Measurements from ENCODE around the gene LRFN3. TPM values are rescaled to one million over a fixed set of nuclear protein-coding genes. Genes with fewer than 3 reads are reported as not detected.

LRFN3 gene
- total and polyA plus RNA-seq, 2 of the 4 experiments (the other 2 are of a cell fraction) = 0.36 to 4.8 TPM

DNA sequence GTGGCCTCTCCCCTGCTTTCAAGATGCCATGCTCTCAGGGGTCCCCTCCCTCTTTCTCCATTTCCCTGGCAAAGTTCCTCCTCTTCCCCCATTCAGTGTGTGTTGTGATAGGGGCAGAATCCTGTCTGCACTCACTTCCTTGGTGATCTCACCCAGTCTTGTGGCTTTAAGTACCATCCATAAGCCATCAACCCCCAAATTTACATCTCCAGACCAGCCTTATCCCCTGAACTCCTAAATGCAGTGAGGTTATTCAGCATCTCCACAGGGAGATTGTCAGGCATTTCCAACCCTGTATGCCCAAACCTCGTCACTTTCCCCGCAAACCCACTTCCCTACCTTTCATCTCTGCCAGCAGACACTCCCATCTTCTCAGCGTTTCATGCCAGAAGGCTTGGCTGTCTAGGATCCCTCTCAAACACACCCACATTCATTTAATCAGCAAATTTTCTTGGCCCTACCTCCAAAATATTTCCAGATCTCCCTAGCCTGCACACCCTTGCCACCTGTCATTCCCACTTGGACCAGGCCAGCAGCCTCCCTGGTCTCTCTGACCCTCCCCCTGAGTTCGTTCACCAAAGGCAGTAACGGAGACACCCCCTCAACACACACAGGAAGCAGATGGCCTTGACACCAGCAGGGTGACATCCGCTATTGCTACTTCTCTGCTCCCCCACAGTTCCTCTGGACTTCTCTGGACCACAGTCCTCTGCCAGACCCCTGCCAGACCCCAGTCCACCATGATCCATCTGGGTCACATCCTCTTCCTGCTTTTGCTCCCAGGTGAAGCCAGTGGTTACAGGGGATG lies 34.1 kb upstream of the LRFN3 start, which contains the start of gene HCST:
Gene HCST, plus strand, starts transcription at position 676 of the 808 bp plus-strand sequence. Its CDS starts 65 bp downstream, at position 741.
- Histone ChIP-seq H3K9me3 (ENCODE audit: control insufficient read depth, insufficient read depth, low read length) (no peaks in the 10 kb centered on the region), H3K4me2 (ENCODE audit: low read depth, low read length) (peak within 1 kb of the TSS; percentile 25), H3K4ac (ENCODE audit: low read depth, low read length) (peak within 1 kb of the TSS; percentile 93), H2BK5ac (ENCODE audit: low read depth, low read length, poor library complexity, severe bottlenecking) (peak within 1 kb of the TSS; percentile 82), H4K20me1 (ENCODE audit: insufficient read depth, low read length) (no peaks in the 10 kb centered on the region), H2AK9ac (replicated peaks; ENCODE audit: low read depth, low read length, poor library complexity) (peak within 1 kb of the TSS; percentile 88), H3K27me3 (ENCODE audit: control insufficient read depth, insufficient read depth, low read length) (no peaks in the 10 kb centered on the region), H4K8ac (ENCODE audit: low read depth in 2 of 2, low read length in 2 of 2) (peak within 1 kb of the TSS; percentile 77 to 98), H2AFZ (replicated peaks; ENCODE audit: low read length, poor library complexity) (peak within 1 kb of the TSS; percentile 89), H2BK15ac (ENCODE audit: low read depth, low read length) (peak within 1 kb of the TSS; percentile 81; the same call in 2 of the 3 replicates), H3K79me1 (ENCODE audit: low read depth in 1 of 2, low read length in 2 of 2) (peaks cover 13 to 28% of the 10 kb centered on the region in 2 experiments; a peak in 3 of 4 replicates), H3K4me1 (ENCODE audit: control insufficient read depth, insufficient read depth, low read length) (peaks cover 33% of the 10 kb centered on the region), H3K9me1 (ENCODE audit: insufficient read depth, low read length) (peaks cover 20% of the 10 kb centered on the region), H3K14ac (replicated peaks; ENCODE audit: low read depth, low read length) (peak within 1 kb of the TSS; percentile 87), H4K5ac (ENCODE audit: low read depth, low read length) (peak within 1 kb of the TSS; percentile 93), H3K36me3 (ENCODE audit: control insufficient read depth, insufficient read depth, low read length) (peaks cover 4% of the 10 kb centered on the region; the same call in 1 of the 2 replicates), H3K18ac (ENCODE audit: low read depth, low read length) (peak within 1 kb of the TSS; percentile 53), H3K4me3 (ENCODE audit: insufficient read depth, low read depth, low read length) (no peak within 1 kb of the TSS), H2BK20ac (ENCODE audit: low read depth, low read length) (peak within 1 kb of the TSS; percentile 94), H4K91ac (ENCODE audit: insufficient read depth, low read depth, low read length) (peak within 1 kb of the TSS; percentile 91), H2AK5ac (ENCODE audit: low read depth, low read length) (peak within 1 kb of the TSS; percentile 98), H3K56ac (ENCODE audit: extremely low read depth, insufficient read depth, low read length) (no peak within 1 kb of the TSS), H3K9ac (ENCODE audit: low read depth, low read length) (peak within 1 kb of the TSS; percentile 58), H3K23ac (ENCODE audit: low read depth, low read length) (peak within 1 kb of the TSS; percentile 75), H2BK120ac (ENCODE audit: low read depth, low read length) (peak within 1 kb of the TSS; percentile 83), H3K27ac (ENCODE audit: insufficient read depth, low read length) (peak within 1 kb of the TSS; percentile 72)
- 50% methylated on average over 3 of the region's 6 CpGs; no CpG with 5 or more reads in 1 of the 2 experiments for WGBS, 2 experiments (ENCODE audit: extremely low coverage in 2 of 2, insufficient read length in 1 of 2)
- CTCF ChIA-PET = no interaction called here
- POLR2A ChIA-PET (ENCODE audit: unreplicated experiment) = no interaction called here
- intact Hi-C loops (cut with micrococcal nuclease) (no loop called here), dilution Hi-C loops (cut with HindIII; ENCODE audit: low sequenced_read_pairs, unreplicated experiment) (no loop called here), in situ Hi-C loops (cut with MboI; ENCODE audit: low sequenced_read_pairs) (no loop called here)
- no TSS peak for BruUV-seq (replicated peaks)
- TF ChIP-seq RFX5 (IDR thresholded peaks at IDR 0.05; ENCODE audit: low read depth, low read length) (no peak), CHD1 (IDR thresholded peaks at IDR 0.05; ENCODE audit: low read depth, low read length) (no peak), RAD21 (IDR thresholded peaks at IDR 0.05; ENCODE audit: low read length) (no peak), BHLHE40 (IDR thresholded peaks at IDR 0.05; ENCODE audit: low read depth, low read length) (no peak), FOS (IDR thresholded peaks at IDR 0.05; ENCODE audit: low read depth, low read length) (no peak), MXI1 (IDR thresholded peaks at IDR 0.05; ENCODE audit: borderline replicate concordance, low read depth, low read length) (no peak), MAFK (IDR thresholded peaks at IDR 0.05; ENCODE audit: low read depth, low read length) (no peak), SMC3 (IDR thresholded peaks at IDR 0.05; ENCODE audit: low read depth, low read length) (no peak), RCOR1 (IDR thresholded peaks at IDR 0.05; ENCODE audit: insufficient replicate concordance, low read length) (no peak), MAZ (IDR thresholded peaks at IDR 0.05; ENCODE audit: borderline replicate concordance, low read depth, low read length) (no peak), CEBPB (IDR thresholded peaks at IDR 0.05; ENCODE audit: low read depth, low read length) (no peak)
- TF ChIP-seq, protein P1, sequence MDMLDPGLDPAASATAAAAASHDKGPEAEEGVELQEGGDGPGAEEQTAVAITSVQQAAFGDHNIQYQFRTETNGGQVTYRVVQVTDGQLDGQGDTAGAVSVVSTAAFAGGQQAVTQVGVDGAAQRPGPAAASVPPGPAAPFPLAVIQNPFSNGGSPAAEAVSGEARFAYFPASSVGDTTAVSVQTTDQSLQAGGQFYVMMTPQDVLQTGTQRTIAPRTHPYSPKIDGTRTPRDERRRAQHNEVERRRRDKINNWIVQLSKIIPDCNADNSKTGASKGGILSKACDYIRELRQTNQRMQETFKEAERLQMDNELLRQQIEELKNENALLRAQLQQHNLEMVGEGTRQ (IDR thresholded peaks at IDR 0.05; ENCODE audit: low read depth, low read length) = no peak
- TF ChIP-seq, protein P2, sequence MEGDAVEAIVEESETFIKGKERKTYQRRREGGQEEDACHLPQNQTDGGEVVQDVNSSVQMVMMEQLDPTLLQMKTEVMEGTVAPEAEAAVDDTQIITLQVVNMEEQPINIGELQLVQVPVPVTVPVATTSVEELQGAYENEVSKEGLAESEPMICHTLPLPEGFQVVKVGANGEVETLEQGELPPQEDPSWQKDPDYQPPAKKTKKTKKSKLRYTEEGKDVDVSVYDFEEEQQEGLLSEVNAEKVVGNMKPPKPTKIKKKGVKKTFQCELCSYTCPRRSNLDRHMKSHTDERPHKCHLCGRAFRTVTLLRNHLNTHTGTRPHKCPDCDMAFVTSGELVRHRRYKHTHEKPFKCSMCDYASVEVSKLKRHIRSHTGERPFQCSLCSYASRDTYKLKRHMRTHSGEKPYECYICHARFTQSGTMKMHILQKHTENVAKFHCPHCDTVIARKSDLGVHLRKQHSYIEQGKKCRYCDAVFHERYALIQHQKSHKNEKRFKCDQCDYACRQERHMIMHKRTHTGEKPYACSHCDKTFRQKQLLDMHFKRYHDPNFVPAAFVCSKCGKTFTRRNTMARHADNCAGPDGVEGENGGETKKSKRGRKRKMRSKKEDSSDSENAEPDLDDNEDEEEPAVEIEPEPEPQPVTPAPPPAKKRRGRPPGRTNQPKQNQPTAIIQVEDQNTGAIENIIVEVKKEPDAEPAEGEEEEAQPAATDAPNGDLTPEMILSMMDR (conservative IDR thresholded peaks at IDR 0.05; ENCODE audit: low read depth, low read length) = no peak
- ATAC-seq (ENCODE audit: low read depth) (no peak), DNase-seq (peak; percentile 22)
